HG03064 (cell line): ENCODE measurements around the gene KSR1.

Experiments
- ATAC-seq: cut with Tn5 transposase; IDR thresholded peaks from one replicate; pipeline ENCODE4 v1.9.1; 2021; ENCODE audit warnings: low read depth; ENCODE audit not compliant: unreplicated experiment

The KSR1 gene

GRCh38 chr17:27531469-27531961 lies 75.3 kb downstream of the KSR1 start:
- no peak for ATAC-seq

DNA sequence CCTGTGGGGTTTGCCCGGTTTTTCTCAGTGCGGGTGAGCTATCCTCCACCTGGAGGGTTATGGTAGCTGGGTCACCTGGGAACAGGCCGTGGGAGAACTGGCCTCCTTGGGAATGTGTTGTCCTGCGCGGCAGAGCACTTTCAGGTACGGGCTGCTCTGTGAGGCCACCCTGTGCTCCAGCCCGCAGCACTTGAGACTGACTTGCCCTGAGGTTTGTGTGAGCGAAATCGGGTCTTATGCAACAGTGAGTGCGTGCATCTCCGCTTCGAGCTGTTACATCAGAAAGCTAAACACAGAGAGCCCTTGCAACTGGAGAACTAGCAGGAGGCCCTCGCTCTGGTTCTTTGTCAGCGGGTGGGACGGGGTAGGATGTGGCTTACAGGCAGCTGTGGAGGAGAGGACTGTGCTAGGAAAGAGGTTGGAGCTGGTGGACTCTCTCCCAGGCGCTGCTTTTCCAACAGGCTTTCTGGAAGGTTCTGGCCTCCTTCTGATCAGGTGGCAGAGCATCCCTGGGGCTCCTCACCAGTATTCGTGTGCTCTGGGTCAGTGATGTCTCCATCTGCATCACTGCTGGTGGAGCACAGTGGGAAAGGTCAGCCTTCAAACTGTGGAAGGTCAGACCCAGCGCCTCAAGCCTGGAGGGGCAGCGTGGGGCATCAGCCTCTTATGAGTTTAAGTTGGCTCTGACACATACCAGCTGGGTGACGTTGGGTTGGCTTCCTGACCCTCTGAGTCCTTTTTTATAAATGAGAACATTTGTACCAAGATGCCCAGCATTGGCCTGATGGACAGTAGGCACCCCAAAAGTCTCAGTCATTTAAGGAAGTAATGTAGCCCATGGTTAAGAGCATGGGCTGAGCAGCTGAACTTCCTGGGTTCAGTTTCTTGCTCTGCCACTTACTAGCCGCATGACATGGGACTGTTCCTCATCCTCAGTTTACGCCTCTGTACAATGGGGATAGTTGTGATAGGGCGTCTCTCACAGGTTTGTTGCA lies 76.3 kb downstream of the KSR1 start:
- no peak for ATAC-seq

- ATAC-seq = no peak
These were observed 77.9 kb downstream of the KSR1 start for GRCh38 chr17:27533874-27534815.

DNA sequence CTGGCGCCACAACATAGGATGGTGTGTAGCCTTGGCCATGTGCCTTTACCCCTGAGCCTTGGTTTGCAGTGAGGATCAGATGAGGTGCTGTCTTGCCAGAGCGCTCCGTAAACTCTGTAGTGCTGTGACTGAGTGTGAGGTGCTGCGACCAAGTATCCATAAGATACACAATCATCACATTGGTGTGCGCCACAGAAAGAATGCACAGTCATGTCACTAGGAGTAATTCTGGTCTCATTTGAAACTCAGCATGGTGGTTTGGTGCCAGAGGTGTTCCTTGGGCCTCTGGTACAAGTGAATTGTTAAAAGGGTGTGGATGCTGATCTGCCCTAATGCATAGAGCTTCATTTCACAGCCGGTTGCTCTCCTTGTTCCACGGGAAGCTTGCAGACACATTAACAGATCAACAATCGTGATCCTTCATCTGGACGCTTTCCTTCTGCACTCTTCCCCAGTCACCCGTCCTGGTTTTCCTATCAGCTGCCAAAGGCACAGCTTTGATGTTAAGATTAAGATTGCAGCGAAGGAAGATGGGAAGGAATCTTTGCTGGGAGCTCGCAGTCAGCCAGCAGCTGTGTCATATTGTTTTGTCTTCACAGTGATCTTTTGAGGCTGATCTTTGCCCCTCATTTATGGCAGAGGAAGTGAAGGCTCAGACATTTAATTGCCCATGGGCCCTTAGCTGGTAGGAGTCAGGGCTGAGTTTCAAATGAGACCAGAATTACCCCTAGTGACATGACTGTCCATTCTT lies 79.1 kb downstream of the KSR1 start:
- no peak for ATAC-seq

DNA sequence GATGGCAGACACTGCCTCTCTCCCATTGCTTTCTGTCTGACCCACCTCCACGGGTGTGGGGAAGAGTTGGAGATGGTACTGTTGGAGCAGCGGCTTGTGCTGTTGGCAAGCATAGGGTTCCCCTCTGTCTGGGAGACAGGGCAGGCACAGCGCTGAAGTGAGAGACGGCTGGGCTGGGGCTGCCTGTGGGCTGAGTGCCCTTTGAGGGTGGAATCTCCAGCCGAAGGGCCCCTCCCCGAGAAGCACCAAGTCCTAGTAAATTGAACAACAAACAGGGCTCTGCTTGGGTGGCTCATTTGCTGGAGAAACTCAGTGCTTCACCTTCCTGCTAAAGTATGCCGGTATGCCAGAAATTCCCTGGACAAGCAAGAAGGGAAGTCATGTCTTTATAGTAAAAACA lies 79.7 kb downstream of the KSR1 start:
- ATAC-seq = no peak

- no peak for ATAC-seq
These were observed 80.5 kb downstream of the KSR1 start for GRCh38 chr17:27536781-27537180.

DNA sequence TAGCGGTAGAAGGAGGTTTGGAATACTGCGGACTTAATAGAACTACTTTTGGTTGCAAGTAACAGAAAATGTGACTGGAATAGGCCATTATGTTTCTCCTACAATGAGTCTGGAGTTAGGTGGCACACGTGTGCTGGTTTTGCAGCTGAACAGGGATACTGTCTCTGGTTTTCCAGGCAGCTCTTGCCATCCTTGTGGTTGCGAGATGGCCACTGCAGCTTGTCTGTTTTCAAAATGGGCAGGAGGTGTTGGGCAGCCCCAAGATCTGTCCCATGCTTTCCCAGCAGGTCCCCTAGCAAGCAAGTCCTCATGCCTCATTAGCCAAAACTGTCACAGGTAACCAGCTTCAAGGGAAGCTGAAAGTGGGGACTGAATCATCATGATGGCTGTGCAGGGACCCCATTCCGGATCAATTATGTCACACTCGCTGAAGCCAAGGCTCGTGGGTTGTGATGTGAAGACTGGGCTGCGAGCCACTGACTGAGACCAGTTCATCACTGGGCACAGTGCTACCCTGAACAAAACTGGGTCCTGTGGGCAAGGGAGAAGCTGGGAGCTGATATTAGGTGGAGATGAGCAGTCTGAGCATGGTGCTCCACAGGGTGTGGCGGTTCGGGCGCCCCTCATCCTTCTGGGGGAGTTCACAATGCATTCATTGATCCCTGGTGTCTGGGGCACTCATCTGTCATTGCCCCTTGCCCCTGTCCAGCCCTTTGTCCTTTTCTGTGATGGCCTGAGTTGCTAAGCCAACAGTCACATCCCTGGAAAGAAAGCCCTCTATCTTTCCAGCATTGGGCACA lies 82.1 kb downstream of the KSR1 start:
- no peak for ATAC-seq

DNA sequence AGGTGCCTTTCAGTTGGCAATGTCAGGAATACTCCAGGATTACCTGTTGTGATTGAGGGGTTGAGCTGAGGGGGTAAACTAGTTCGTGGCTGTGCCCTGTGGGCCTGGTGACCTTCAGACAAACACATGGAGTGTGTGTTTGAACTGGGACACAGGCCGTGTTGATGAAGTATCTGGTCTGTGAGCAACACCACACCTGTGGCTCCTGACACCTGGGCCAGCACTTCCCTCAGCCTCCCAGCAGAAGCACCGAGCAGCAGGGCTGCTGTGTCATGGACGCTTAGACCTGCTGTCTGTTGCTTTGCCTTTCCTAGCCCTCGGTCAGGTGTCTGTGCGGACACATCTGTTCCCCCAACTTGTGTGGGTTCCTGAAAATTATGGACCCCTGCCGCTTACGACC lies 82.9 kb downstream of the KSR1 start:
- ATAC-seq = no peak

GRCh38 chr17:27539794-27540317 lies 83.6 kb downstream of the KSR1 start:
- no peak for ATAC-seq

GRCh38 chr17:27540318-27541101 lies 84.3 kb downstream of the KSR1 start:
- no peak for ATAC-seq

DNA sequence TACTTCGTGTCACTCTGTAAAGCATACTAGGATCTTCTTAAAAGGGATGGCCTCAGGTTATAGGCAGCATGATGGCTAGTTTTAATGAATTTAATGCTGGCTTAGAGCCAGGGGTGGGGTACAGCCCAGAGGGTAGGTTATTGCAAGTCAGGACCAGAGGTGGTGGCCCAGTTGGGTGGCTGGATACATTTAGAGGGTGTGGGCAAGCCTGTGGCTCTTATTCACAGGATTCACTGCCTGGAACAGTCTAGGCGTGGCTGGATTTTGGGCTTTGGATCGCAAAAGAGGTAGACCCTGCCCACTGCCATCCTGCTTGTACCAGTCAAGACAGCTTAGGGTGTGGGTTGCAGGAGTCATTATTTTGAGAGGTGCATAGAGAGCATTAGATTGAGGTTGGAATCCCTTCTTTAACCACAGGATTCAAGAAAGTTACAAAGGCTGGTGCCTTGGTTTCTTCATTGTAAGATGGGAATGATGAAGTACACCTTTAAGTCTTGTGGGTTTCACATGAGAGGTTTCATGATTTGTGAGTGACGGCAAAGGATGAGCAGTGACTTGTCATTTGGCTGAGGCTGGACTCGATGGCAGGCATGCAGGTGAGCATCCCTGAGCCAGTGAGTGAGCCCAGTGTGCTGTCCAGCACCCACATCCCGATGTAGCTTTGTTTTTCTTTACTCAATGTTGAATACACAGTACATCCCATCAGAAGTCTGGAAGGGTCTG lies 85.2 kb downstream of the KSR1 start:
- no peak for ATAC-seq

GRCh38 chr17:27542841-27543463 lies 86.7 kb downstream of the KSR1 start:
- ATAC-seq = no peak

DNA sequence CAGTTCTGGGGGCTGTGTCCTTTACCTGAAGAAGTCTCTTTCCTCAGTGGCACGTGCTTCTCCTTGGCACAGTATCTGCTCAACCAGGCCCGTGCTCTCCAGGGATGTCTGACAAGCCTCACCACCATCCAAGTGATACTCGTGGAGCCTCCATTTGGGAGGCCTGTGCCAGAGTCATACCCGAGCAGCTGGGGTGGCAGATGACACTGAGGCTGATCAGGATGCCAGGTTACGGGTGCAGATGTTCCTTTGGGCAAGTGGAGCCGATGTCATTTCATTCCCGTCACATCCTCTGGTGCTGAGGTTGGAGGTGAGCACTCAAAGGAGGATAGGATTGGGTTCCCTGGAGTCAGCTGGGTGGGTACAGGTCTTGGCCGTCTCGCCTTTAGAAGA lies 87.2 kb downstream of the KSR1 start:
- no peak for ATAC-seq

GRCh38 chr17:27543958-27544349 lies 87.7 kb downstream of the KSR1 start:
- no peak for ATAC-seq

DNA sequence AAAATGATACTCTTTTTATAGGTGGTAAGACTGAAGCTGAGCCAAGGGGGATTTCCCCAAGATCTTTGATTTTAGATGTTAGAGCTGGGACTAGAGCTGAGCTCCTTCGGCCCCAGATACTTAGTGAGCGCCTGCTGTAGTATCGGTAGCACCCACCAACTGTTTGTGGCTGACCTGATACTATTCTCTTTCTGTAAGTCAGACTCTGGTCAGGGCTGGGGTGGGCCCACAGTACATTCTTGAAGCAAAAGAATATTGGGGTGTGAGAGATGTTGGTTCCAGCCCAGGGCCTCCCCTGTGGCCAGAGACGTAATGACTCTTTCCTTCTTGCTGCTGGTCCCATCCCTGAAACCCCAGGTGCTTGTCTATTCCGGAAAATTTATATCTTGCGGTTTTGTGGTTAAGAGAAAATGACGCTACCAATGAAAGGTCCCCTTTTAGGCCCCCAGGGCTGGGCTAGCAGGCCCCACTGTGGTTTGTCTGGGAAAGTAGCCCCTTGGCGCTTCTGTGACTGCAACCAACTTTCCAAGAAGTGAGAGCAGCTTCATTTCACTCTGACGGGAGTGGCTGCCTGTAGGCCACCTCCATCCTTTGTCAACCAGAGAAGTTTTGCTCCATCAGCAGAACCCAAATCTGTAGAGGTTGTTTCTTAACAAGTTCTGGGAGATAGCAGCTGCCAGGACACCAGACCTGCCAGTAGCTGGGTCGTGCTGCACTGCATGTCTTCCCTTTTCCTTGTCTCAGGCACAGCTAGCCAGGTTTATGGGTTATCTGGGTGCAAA lies 88.3 kb downstream of the KSR1 start:
- peak; percentile 67 for ATAC-seq

GRCh38 chr17:27545562-27546229 lies 89.4 kb downstream of the KSR1 start:
- no peak for ATAC-seq
